DMS 273 treated with DMSO at 0.1 percent for 48 hours (cell line): Measurements from ENCODE around the gene TNNT1.
A peak's percentile ranks its signal among the peaks of the same experiment; 100 is the strongest.

ENCODE experiments used
- DNase-seq: peaks from one replicate; lab custom pipeline; 2025; lab: John Stamatoyannopoulos, UW

Gene TNNT1

DNA sequence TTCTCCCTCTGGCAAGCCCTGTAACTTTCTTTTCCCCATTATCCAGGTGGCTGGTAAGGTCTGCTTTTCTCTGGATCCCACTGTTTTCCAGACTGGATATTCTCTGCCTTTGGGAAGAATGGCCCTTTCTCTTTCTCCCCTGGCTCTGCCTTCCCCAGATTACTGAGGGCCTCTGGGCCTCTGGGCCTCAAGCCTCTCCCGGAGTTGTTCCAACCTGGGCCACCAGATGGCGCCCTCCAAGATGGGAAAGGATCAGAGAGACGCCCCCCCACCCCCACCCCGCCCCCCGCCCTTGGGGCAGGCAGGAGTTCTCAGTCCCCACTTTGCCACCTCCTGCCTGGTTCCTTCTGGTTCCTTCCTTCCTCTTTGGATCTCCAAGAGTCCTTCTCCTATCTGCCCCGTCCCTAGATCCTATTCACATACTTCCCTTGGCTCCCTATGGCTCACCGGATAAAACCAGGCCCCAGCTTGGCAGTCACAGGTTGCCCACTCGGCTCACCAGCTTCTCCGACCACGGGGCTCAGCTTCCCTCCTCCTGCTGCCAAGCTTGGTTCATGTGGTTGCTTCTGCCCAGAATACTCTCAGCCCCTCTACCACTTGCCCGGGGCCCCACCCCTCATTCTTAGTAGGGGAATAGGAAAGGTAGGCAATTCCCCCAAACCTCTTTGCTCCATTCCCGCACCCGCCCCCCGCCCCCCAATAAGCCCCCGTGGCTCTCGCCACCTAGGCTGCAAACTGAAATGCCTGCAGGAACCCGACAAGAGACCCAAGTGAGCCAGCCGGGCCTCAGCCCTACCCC, 60.3 kb downstream of the TNNT1 start:
- DNase-seq: no peak

DNA sequence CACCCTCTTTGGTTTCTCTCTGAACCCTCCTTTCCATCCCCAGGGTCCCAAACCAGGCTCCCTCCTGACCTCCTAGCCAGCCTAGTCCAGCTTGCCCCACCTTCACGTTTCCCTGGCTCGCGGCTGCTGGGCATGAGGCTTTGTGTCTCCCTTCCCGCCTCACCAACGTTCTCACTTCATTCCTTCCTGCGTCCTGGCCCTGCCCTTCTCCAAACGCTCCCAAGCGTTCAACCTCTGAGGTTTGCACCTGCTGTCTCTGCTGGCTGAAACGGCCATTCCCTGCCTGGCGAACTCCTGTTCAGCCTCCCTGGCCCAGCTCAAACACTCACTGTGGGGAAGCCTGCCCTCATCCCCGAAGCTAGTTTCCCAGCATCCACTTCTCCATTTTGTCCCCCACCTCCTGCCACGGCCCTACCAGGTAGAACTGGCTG, 61.0 kb downstream of the TNNT1 start:
- DNase-seq: no peak

DNA sequence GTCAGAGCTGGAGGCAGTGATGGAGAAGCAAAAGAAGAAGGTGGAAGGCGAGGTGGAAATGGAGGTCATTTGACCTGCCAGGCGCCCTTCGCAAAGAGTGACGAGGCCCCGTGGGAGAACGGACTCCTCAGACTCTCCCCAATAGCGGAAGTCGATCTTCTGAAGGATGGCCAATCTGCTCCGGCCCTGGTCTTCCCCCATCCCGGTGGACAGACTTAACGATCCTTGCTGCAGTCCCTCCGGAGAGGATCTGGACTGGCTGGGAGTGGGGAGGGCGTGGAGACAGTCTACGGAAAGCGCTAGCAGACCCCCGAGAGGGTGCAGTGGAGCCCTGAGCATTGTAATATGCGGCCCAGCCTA, 61.5 kb downstream of the TNNT1 start:
- no peak for DNase-seq

DNA sequence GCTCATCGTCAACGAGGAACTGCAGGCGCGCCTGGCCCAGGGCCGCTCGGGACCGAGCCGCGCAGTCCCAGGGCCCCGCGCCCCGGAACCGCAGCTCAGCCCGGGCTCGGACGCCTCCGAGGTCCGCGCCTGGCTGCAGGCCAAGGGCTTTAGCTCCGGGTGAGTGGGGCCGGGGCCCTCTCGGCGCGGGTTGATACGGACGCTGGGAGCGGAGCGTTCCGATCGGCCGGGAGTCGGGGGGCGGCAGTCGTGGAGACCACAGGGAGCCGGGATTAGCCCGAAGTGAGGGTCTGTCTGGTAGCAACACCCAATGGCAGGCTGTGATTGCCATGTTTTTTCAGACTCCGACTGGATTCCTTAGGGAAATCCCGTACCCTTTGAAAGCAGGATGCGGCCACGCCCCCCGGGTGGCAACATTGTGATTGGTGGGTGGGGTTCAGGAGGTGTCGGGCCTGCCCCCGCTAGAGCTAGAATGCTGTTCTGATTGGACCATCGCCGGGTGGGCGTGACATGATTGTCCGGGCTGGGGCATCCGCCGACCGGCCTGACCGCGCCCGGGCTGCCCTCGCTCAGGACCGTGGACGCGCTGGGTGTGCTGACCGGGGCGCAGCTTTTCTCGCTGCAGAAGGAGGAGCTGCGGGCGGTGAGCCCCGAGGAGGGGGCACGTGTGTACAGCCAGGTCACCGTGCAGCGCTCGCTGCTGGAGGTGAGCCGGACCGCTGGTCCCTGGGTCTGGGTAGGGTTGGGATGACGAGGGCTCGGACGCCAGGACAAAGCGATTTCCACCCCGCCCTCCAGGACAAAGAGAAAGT, 62.1 kb downstream of the TNNT1 start:
- DNase-seq: peak; percentile 68

DNA sequence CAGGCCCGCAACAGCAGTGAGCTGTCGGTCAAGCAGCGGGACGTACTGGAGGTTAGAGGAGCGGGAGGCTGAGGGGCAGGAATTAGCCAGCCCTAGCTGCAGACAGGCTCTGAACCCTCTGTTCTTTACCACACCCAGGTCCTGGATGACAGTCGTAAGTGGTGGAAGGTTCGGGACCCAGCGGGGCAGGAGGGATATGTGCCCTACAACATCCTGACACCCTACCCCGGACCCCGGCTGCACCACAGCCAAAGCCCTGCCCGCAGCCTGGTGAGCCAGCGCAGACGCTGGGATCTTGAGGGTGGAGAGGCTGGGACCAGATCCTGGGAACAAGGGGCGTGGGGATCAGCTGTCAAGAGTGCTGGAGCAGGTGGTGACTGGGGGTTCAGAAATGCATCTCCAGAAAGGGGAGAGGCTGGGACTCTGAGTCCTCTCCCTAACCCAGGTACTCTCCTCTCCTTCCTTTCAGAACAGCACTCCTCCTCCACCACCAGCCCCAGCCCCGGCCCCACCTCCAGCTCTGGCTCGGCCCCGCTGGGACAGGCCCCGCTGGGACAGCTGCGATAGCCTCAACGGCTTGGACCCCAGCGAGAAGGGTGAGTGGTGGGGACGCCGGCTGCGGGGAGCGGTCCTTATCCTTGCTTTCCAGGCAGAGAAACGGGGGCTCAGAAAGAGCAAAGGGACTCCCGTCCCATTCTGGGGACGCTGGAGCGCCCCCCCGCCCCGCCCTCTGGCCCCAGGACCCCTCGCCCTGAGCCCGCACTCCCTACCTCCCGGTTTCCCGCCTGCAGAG, 62.9 kb downstream of the TNNT1 start:
- DNase-seq: no peak

DNA sequence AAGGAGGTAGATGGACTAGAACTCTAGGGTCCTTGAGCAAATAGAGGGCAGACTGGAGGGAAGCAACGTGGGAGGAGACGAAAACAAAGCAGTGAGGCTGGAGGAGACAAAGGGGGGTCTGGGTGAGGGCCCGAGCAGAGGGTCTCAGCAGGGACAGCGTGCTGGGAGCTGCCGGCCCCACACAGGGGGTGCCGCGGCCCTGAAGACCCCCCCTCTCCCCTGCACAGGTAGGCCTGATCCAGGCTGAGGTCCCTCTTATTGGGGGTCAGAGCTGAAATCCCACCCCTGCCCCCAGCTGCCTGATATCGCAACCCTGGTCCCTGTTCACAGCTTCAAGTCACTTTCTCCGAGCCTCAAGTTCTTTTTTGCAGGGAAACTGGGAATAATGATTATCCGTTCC, 64.6 kb downstream of the TNNT1 start:
- DNase-seq: no peak

DNA sequence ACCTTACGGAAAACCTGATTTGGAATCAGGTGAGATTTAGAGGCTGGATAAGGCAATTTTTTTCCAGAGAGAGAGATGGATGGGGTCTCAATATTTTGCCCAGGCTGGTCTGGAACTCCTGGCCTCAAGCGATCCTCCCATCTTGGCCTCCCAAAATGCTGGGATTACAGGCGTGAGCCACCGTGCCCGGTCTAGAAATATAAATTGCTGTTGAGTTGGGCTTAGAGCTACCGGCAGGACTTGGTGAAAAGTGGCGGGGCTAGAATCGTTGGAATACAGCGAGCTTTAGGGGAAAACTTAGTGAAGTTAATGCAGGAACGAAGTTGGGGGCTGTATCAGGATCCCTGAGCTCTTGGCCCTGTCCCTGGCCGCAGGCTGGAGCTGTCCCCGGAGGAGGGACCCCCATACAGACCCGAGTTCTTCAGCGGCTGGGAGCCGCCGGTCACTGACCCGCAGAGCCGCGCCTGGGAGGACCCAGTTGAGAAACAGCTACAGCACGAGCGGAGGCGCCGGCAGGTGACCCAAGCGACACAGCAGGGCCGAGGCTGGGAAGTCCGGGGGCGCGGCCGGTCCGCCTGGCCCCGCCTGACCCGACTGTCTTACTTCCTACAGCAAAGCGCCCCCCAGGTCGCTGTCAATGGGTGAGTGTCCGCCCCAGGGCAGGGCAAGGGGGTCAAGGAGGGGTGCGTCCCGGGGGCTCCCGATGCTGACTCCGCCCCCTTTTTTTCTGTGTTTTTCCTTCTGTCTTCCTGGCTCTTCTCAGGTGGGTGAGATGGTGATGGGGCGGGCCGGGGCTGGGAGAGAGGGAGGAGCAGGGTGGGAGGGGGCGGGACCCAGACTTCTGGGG, 65.8 kb downstream of the TNNT1 start:
- no peak for DNase-seq
